ENCODE measurements around the gene MXRA7.
A peak's percentile ranks its signal among the peaks of the same experiment; 100 is the strongest.
"Not testable (repeated sequence)": the region's sequence is repeated elsewhere in the genome, so short reads cannot be mapped to it uniquely, and the experiment has no call there.

MXRA7 gene

GRCh38 chr17:76709951-76710862 is 558 bp downstream of the MXRA7 start:
- H3K79me2 ChIP-seq (ENCODE audit: insufficient read depth, low read length); H3K27ac ChIP-seq (ENCODE audit: low read length); H2AFZ ChIP-seq (ENCODE audit: low read depth, low read length); DNase-seq; H3K9me3 ChIP-seq (ENCODE audit: insufficient read depth, low read length, severe bottlenecking): not testable (repeated sequence)
- peak; percentile 42; the same call in 2 of the 3 replicates for ATAC-seq (ENCODE audit: insufficient read depth, low read depth)
- peaks cover 29% of the 10 kb centered on the region for H3K27me3 ChIP-seq (ENCODE audit: insufficient read depth, low read length, poor library complexity)
- H4K20me1 ChIP-seq (ENCODE audit: insufficient read depth, low read length): peaks cover 27% of the 10 kb centered on the region
- peak overlapping the region; percentile 16; the same call in 1 of the 2 replicates for H3K9ac ChIP-seq (ENCODE audit: low read depth, low read length)
- peaks cover 12% of the 10 kb centered on the region for H3K4me1 ChIP-seq (ENCODE audit: insufficient read depth, low read length)
- H3K4me2 ChIP-seq (ENCODE audit: insufficient read depth, low read length): peak overlapping the region; percentile 61
- H3K4me3 ChIP-seq (ENCODE audit: low read depth in 1 of 2, low read length in 2 of 2): peak overlapping the region in 1 of 2 experiments; percentile 40; a peak in 2 of 4 replicates
- H3K36me3 ChIP-seq (ENCODE audit: insufficient read depth, low read length): peaks cover 14% of the 10 kb centered on the region
- TF ChIP-seq EZH2 (IDR thresholded peaks at IDR 0.05; ENCODE audit: borderline replicate concordance, low read depth, low read length, severe bottlenecking): peak; percentile 86

- no peak for DNase-seq
- Histone ChIP-seq H3K4me3 (ENCODE audit: low read depth in 1 of 2, low read length in 2 of 2) (no peak overlapping the region), H3K9ac (ENCODE audit: low read depth, low read length) (no peak overlapping the region)
Observed at GRCh38 chr17:76709077-76709950, 1.5 kb downstream of the MXRA7 start.

GRCh38 chr17:76707985-76708807 is 2.6 kb downstream of the MXRA7 start:
- no peaks in the 10 kb centered on the region for H3K9me3 ChIP-seq (ENCODE audit: insufficient read depth, low read length, severe bottlenecking)
- H3K4me3 ChIP-seq (ENCODE audit: low read depth in 1 of 2, low read length in 2 of 2): no peak overlapping the region
- no peak overlapping the region for H3K9ac ChIP-seq (ENCODE audit: low read depth, low read length)
- H3K4me1 ChIP-seq (ENCODE audit: insufficient read depth, low read length): peaks cover 9% of the 10 kb centered on the region
- H2AFZ ChIP-seq (ENCODE audit: low read depth, low read length): no peak overlapping the region
- peaks cover 29% of the 10 kb centered on the region for H3K27me3 ChIP-seq (ENCODE audit: insufficient read depth, low read length, poor library complexity)
- ATAC-seq (ENCODE audit: insufficient read depth, low read depth) (no peak), DNase-seq (no peak)
- no peaks in the 10 kb centered on the region for H3K79me2 ChIP-seq (ENCODE audit: insufficient read depth, low read length)
- no peak overlapping the region for H3K27ac ChIP-seq (ENCODE audit: low read length)
- TF ChIP-seq CTCF (IDR thresholded peaks at IDR 0.05; ENCODE audit: borderline replicate concordance, extremely low read depth, low read length, poor library complexity, severe bottlenecking): no peak
- no peak for TF ChIP-seq EZH2 (IDR thresholded peaks at IDR 0.05; ENCODE audit: borderline replicate concordance, low read depth, low read length, severe bottlenecking)
- H3K4me2 ChIP-seq (ENCODE audit: insufficient read depth, low read length): no peak overlapping the region
- no peaks in the 10 kb centered on the region for H3K36me3 ChIP-seq (ENCODE audit: insufficient read depth, low read length)
- peaks cover 14% of the 10 kb centered on the region; the same call in 1 of the 2 replicates for H4K20me1 ChIP-seq (ENCODE audit: insufficient read depth, low read length)

More at GRCh38 chr17:76709077-76709950, 1.5 kb downstream of the MXRA7 start:
- Histone ChIP-seq H3K4me1 (ENCODE audit: insufficient read depth, low read length) (peaks cover 9% of the 10 kb centered on the region), H3K79me2 (ENCODE audit: insufficient read depth, low read length) (no peaks in the 10 kb centered on the region), H3K27me3 (ENCODE audit: insufficient read depth, low read length, poor library complexity) (peaks cover 29% of the 10 kb centered on the region), H3K9me3 (ENCODE audit: insufficient read depth, low read length, severe bottlenecking) (no peaks in the 10 kb centered on the region), H4K20me1 (ENCODE audit: insufficient read depth, low read length) (peaks cover 25% of the 10 kb centered on the region), H3K36me3 (ENCODE audit: insufficient read depth, low read length) (peaks cover 10% of the 10 kb centered on the region), H2AFZ (ENCODE audit: low read depth, low read length) (no peak overlapping the region), H3K4me2 (ENCODE audit: insufficient read depth, low read length) (0 out of 2 replicates have a peak overlapping the region, but pooled peaks have one; percentile 61), H3K27ac (ENCODE audit: low read length) (no peak overlapping the region)
- TF ChIP-seq EZH2 (IDR thresholded peaks at IDR 0.05; ENCODE audit: borderline replicate concordance, low read depth, low read length, severe bottlenecking): no peak
- no peak for TF ChIP-seq CTCF (IDR thresholded peaks at IDR 0.05; ENCODE audit: borderline replicate concordance, extremely low read depth, low read length, poor library complexity, severe bottlenecking)
- ATAC-seq (ENCODE audit: insufficient read depth, low read depth): no peak
